CD4-positive, alpha-beta T cell treated with Interleukin-2 at 100 ng/mL for 4 hours (primary cell): ENCODE data around the gene ZDHHC5.
A peak's percentile ranks its signal among the peaks of the same experiment; 100 is the strongest.

Experiments used
- DNase-seq: peaks from one replicate; pipeline ENCODE4 v3.0.0-alpha.2; 2020; ENCODE audit warnings: low spot score

The ZDHHC5 gene

GRCh38 chr11:57644748-57645688 lies 22.9 kb upstream of the ZDHHC5 start:
- DNase-seq: peak; percentile 93

GRCh38 chr11:57645689-57646085 lies 22.2 kb upstream of the ZDHHC5 start:
- DNase-seq: no peak

- DNase-seq: no peak
Measured at GRCh38 chr11:57646194-57646798, 21.6 kb upstream of the ZDHHC5 start.

- no peak for DNase-seq
Measured at GRCh38 chr11:57646799-57647303, 21.1 kb upstream of the ZDHHC5 start.

GRCh38 chr11:57647372-57647771 lies 20.5 kb upstream of the ZDHHC5 start:
- DNase-seq: no peak

GRCh38 chr11:57647960-57648800 lies 19.7 kb upstream of the ZDHHC5 start:
- DNase-seq: no peak

- DNase-seq: no peak
Measured at GRCh38 chr11:57648801-57649735, 18.8 kb upstream of the ZDHHC5 start.

- peak; percentile 72 for DNase-seq
Measured at GRCh38 chr11:57649826-57650738, 17.8 kb upstream of the ZDHHC5 start, which contains the start of gene YPEL4. Gene YPEL4, minus strand, starts transcription at chr11:57649912. Its CDS starts 2,805 bp downstream, at chr11:57647107.

GRCh38 chr11:57650739-57651090 lies 17.2 kb upstream of the ZDHHC5 start:
- no peak for DNase-seq

- DNase-seq: no peak
Measured at GRCh38 chr11:57651408-57651807, 16.5 kb upstream of the ZDHHC5 start.

GRCh38 chr11:57652230-57652629 lies 15.7 kb upstream of the ZDHHC5 start:
- DNase-seq: peak; percentile 29

GRCh38 chr11:57652662-57653061 lies 15.3 kb upstream of the ZDHHC5 start:
- DNase-seq: no peak

- DNase-seq: no peak
Measured at GRCh38 chr11:57653163-57653562, 14.8 kb upstream of the ZDHHC5 start.

- DNase-seq: no peak
Measured at GRCh38 chr11:57656885-57657193, 11.1 kb upstream of the ZDHHC5 start.

GRCh38 chr11:57657194-57658022 lies 10.5 kb upstream of the ZDHHC5 start, which contains the start of gene CLP1:
Gene CLP1, plus strand, starts transcription at chr11:57657762. Its CDS starts 1,715 bp downstream, at chr11:57659477.
- DNase-seq: peak; percentile 98

GRCh38 chr11:57658023-57658361 lies 9.9 kb upstream of the ZDHHC5 start:
- no peak for DNase-seq

GRCh38 chr11:57659669-57660068 lies 8.2 kb upstream of the ZDHHC5 start:
- DNase-seq: no peak

- DNase-seq: no peak
Measured at GRCh38 chr11:57662893-57663292, 5.0 kb upstream of the ZDHHC5 start.

GRCh38 chr11:57663975-57664374 lies 3.9 kb upstream of the ZDHHC5 start:
- DNase-seq: no peak
